HL-60 (cell line): ENCODE results near the gene PSENEN.

ENCODE experiments used
- DNase-seq, 2 experiments: peaks; one replicate each; pipeline ENCODE4 v3.0.0-alpha.2; 2010 to 2020; ENCODE audit warnings: low read depth in 1 of 2, low spot score in 1 of 2
- H3K27ac ChIP-seq: fragments of 250-450 bp; sonication (Bioruptor Pico); replicated peaks from 2 replicates; pipeline ENCODE4 v1.5.1; 2020; ENCODE audit warnings: mild to moderate bottlenecking, moderate library complexity
- H3K27me3 ChIP-seq: fragments of 250-450 bp; sonication (Bioruptor Pico); 2 replicates; pipeline ENCODE4 v1.5.1; 2021; ENCODE audit warnings: mild to moderate bottlenecking, moderate library complexity; ENCODE audit not compliant: insufficient read depth, poor library complexity, severe bottlenecking
- H3K4me3 ChIP-seq: replicated peaks from 2 replicates; pipeline ENCODE4 v1.5.1; 2011; ENCODE audit warnings: mild to moderate bottlenecking, control low read depth, low read length; ENCODE audit not compliant: insufficient read depth
- CTCF ChIP-seq: IDR thresholded peaks from one replicate; pipeline ENCODE4 v1.5.1; 2011; ENCODE audit warnings: low read length, control low read depth, inconsistent platforms; ENCODE audit not compliant: insufficient read depth
- GABPA ChIP-seq: IDR thresholded peaks from 2 replicates; pipeline ENCODE4 v1.6.1; 2012; ENCODE audit warnings: low read depth
- POLR2AphosphoS5 ChIP-seq: IDR thresholded peaks from 2 replicates; pipeline ENCODE4 v1.6.1; 2012; ENCODE audit warnings: low read depth
- REST ChIP-seq: IDR thresholded peaks from 2 replicates; pipeline ENCODE4 v1.6.1; 2012; ENCODE audit warnings: low read depth; ENCODE audit not compliant: insufficient replicate concordance
- SPI1 ChIP-seq: IDR thresholded peaks from 2 replicates; pipeline ENCODE4 v1.6.1; 2012; ENCODE audit warnings: low read depth, mild to moderate bottlenecking, borderline replicate concordance

PSENEN gene

GRCh38 chr19:35729763-35730162 is 15.7 kb upstream of the PSENEN start:
- no peak for DNase-seq
- H3K27ac ChIP-seq: no peak overlapping the region
- no peak overlapping the region for H3K4me3 ChIP-seq
- TF ChIP-seq SPI1 (no peak), POLR2AphosphoS5 (no peak)
- H3K27me3 ChIP-seq: no peaks in the 10 kb centered on the region

GRCh38 chr19:35730326-35730725 is 15.1 kb upstream of the PSENEN start:
- Histone ChIP-seq H3K27me3 (no peaks in the 10 kb centered on the region), H3K27ac (no peak overlapping the region), H3K4me3 (no peak overlapping the region)
- DNase-seq: no peak
- no peak for TF ChIP-seq SPI1

GRCh38 chr19:35731353-35731752 is 14.1 kb upstream of the PSENEN start:
- Histone ChIP-seq H3K27me3 (no peaks in the 10 kb centered on the region), H3K4me3 (no peak overlapping the region), H3K27ac (no peak overlapping the region)
- TF ChIP-seq GABPA (no peak), SPI1 (no peak), REST (no peak), POLR2AphosphoS5 (no peak), CTCF (no peak)
- DNase-seq: no peak

GRCh38 chr19:35731779-35732405 is 13.6 kb upstream of the PSENEN start:
- Histone ChIP-seq H3K4me3 (no peak overlapping the region), H3K27me3 (no peaks in the 10 kb centered on the region), H3K27ac (no peak overlapping the region)
- TF ChIP-seq REST (no peak), POLR2AphosphoS5 (no peak; the same call in 1 of the 2 replicates), GABPA (no peak), SPI1 (no peak), CTCF (no peak)
- no peak for DNase-seq

- DNase-seq: no peak
- TF ChIP-seq CTCF (no peak), SPI1 (no peak), GABPA (no peak), REST (no peak), POLR2AphosphoS5 (no peak)
- Histone ChIP-seq H3K27ac (no peak overlapping the region), H3K27me3 (no peaks in the 10 kb centered on the region), H3K4me3 (no peak overlapping the region)
Measured at GRCh38 chr19:35732540-35733179, 12.8 kb upstream of the PSENEN start.
